Vagina (tissue), 2 donors: Measurements from ENCODE around the gene MCM3.

Source experiments
- CTCF ChIP-seq, 3 experiments: fragments of 450-650 bp in 2 of 3; fragments of 200-600 bp in 1 of 3; sonication (generic) in 1 of 3; IDR thresholded peaks; one replicate each; pipeline ENCODE4 v1.5.1; 2017 to 2019; ENCODE audit warnings: antibody characterized with exemption in 3 of 3, mild to moderate bottlenecking in 2 of 3, moderate library complexity in 2 of 3
- POLR2AphosphoS5 ChIP-seq, 2 donors: sonication (generic); formaldehyde crosslinking; IDR thresholded peaks; one replicate each; pipeline ENCODE4 v1.9.0; 2017; ENCODE audit warnings: antibody characterized with exemption in 2 of 2, mild to moderate bottlenecking in 2 of 2, low read depth in 1 of 2; ENCODE audit not compliant: insufficient read depth in 1 of 2

GRCh38 chr6:52227495-52227894, 57.0 kb downstream of the MCM3 start:
- TF ChIP-seq CTCF (IDR thresholded peaks at IDR 0.05) (no peak), POLR2AphosphoS5 (IDR thresholded peaks at IDR 0.05; ENCODE audit: insufficient read depth in 1 of 2, low read depth in 1 of 2) (no peak)
